GM12878 (cell line): ENCODE data around the gene GABBR2.

ENCODE experiments used
- CHD2 ChIP-seq: IDR thresholded peaks from 2 replicates; pipeline ENCODE4 v1.6.1; 2011; ENCODE audit warnings: low read depth, low read length, improper control_type of control experiment, borderline replicate concordance
- GABPA ChIP-seq: IDR thresholded peaks from 2 replicates; pipeline ENCODE4 v1.6.1; 2014; ENCODE audit warnings: antibody characterized with exemption, low read depth, mild to moderate bottlenecking, inconsistent platforms
- RAD21 ChIP-seq: IDR thresholded peaks from 2 replicates; pipeline ENCODE4 v1.6.1; 2011; ENCODE audit warnings: mild to moderate bottlenecking, low read depth, low read length, moderate library complexity; ENCODE audit not compliant: insufficient read depth
- RBBP5 ChIP-seq: fragments of 200-600 bp; sonication (generic); conservative IDR thresholded peaks from 2 replicates; pipeline ENCODE4 v1.6.1; 2016
- TAF1 ChIP-seq: IDR thresholded peaks from 2 replicates; pipeline ENCODE4 v1.6.1; 2011; ENCODE audit warnings: mild to moderate bottlenecking, low read depth, low read length, borderline replicate concordance
- TF ChIP-seq, protein P1 (sequence below), 3 experiments: IDR thresholded peaks in 2 of 3; conservative IDR thresholded peaks in 1 of 3; 2 replicates each; pipeline ENCODE4 v1.5.1; 2011; ENCODE audit warnings: low read depth in 3 of 3, low read length in 3 of 3, mild to moderate bottlenecking in 3 of 3, control low read depth in 2 of 3, moderate library complexity in 2 of 3, inconsistent platforms in 1 of 3, mixed read lengths in 1 of 3; ENCODE audit not compliant: control insufficient read depth in 2 of 3, insufficient read depth in 1 of 3; ENCODE audit errors: extremely low read depth in 1 of 3
- TF ChIP-seq, protein P2 (sequence below): IDR thresholded peaks from 2 replicates; pipeline ENCODE4 v1.6.1; 2011; ENCODE audit warnings: borderline replicate concordance, low read depth, mild to moderate bottlenecking, moderate library complexity, mixed read lengths, low read length; ENCODE audit not compliant: insufficient read depth; ENCODE audit errors: extremely low read length
- TF ChIP-seq, protein P3 (sequence below): fragments of 450-650 bp; formaldehyde crosslinking; IDR thresholded peaks from 2 replicates; pipeline ENCODE4 v1.5.0; 2022; ENCODE audit warnings: mild to moderate bottlenecking, missing genetic modification characterization
- TF ChIP-seq, protein P4 (sequence below): IDR thresholded peaks from 2 replicates; pipeline ENCODE4 v1.6.1; 2012; ENCODE audit warnings: low read depth, low read length, improper control_type of control experiment

DNA sequence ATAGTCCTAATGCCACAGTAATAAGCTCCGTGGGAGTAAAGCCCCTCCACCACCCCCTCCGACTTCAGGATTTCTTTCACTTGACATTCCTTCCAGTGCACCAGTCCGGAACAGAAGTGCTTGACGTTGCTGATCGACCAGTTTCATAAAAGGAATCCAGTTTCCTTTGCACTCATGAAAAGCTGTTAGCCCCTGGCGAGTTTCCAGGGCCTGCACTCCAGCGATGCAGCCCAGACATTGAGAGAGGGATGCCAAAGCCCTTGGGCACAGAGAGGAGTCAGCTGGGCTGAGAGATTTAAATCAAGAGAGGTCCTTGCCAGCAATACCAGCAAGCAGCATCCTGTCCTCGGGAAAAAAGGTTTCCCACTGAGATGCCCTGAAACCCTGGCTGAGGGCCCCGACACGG is 170.1 kb downstream of the GABBR2 start:
- TF ChIP-seq, protein P1, sequence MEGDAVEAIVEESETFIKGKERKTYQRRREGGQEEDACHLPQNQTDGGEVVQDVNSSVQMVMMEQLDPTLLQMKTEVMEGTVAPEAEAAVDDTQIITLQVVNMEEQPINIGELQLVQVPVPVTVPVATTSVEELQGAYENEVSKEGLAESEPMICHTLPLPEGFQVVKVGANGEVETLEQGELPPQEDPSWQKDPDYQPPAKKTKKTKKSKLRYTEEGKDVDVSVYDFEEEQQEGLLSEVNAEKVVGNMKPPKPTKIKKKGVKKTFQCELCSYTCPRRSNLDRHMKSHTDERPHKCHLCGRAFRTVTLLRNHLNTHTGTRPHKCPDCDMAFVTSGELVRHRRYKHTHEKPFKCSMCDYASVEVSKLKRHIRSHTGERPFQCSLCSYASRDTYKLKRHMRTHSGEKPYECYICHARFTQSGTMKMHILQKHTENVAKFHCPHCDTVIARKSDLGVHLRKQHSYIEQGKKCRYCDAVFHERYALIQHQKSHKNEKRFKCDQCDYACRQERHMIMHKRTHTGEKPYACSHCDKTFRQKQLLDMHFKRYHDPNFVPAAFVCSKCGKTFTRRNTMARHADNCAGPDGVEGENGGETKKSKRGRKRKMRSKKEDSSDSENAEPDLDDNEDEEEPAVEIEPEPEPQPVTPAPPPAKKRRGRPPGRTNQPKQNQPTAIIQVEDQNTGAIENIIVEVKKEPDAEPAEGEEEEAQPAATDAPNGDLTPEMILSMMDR (IDR thresholded peaks at IDR 0.05 in 2 of 3, conservative IDR thresholded peaks at IDR 0.05 in 1 of 3; ENCODE audit: control insufficient read depth in 2 of 3, extremely low read depth in 1 of 3, insufficient read depth in 1 of 3, low read depth in 3 of 3, low read length in 3 of 3): no peak
- no peak for TF ChIP-seq RBBP5
- TF ChIP-seq, protein P2, sequence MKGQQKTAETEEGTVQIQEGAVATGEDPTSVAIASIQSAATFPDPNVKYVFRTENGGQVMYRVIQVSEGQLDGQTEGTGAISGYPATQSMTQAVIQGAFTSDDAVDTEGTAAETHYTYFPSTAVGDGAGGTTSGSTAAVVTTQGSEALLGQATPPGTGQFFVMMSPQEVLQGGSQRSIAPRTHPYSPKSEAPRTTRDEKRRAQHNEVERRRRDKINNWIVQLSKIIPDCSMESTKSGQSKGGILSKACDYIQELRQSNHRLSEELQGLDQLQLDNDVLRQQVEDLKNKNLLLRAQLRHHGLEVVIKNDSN: no peak
- TF ChIP-seq, protein P3, sequence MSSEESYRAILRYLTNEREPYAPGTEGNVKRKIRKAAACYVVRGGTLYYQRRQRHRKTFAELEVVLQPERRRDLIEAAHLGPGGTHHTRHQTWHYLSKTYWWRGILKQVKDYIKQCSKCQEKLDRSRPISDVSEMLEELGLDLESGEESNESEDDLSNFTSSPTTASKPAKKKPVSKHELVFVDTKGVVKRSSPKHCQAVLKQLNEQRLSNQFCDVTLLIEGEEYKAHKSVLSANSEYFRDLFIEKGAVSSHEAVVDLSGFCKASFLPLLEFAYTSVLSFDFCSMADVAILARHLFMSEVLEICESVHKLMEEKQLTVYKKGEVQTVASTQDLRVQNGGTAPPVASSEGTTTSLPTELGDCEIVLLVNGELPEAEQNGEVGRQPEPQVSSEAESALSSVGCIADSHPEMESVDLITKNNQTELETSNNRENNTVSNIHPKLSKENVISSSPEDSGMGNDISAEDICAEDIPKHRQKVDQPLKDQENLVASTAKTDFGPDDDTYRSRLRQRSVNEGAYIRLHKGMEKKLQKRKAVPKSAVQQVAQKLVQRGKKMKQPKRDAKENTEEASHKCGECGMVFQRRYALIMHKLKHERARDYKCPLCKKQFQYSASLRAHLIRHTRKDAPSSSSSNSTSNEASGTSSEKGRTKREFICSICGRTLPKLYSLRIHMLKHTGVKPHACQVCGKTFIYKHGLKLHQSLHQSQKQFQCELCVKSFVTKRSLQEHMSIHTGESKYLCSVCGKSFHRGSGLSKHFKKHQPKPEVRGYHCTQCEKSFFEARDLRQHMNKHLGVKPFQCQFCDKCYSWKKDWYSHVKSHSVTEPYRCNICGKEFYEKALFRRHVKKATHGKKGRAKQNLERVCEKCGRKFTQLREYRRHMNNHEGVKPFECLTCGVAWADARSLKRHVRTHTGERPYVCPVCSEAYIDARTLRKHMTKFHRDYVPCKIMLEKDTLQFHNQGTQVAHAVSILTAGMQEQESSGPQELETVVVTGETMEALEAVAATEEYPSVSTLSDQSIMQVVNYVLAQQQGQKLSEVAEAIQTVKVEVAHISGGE: no peak
- TF ChIP-seq TAF1: no peak
- TF ChIP-seq GABPA: no peak
- no peak for TF ChIP-seq RAD21
- TF ChIP-seq, protein P4, sequence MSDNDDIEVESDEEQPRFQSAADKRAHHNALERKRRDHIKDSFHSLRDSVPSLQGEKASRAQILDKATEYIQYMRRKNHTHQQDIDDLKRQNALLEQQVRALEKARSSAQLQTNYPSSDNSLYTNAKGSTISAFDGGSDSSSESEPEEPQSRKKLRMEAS: no peak
- no peak for TF ChIP-seq CHD2
